Smooth muscle cell (in vitro differentiated cells): ENCODE results near the gene CTIF. TPM values are rescaled to one million over a fixed set of nuclear protein-coding genes. Genes with fewer than 3 reads are reported as not detected.

ENCODE experiments used
- DNase-seq: peaks from one replicate; lab custom pipeline; 2025; ENCODE audit not compliant: unreplicated experiment; lab: John Stamatoyannopoulos, UW
- H2AFZ ChIP-seq: fragments of 200-600 bp; sonication (generic); 2 replicates; pipeline ENCODE4 v1.6.0; 2016; ENCODE audit warnings: antibody characterized with exemption, low read depth, mild to moderate bottlenecking
- H3F3A ChIP-seq: fragments of 200-600 bp; sonication (generic); 2 replicates; pipeline ENCODE4 v1.6.0; 2017; ENCODE audit warnings: antibody characterized with exemption, low read depth
- H3K27ac ChIP-seq: fragments of 200-600 bp; sonication (generic); 2 replicates; pipeline ENCODE4 v1.5.1; 2016; ENCODE audit warnings: low read depth, mild to moderate bottlenecking
- H3K27me3 ChIP-seq: fragments of 200-600 bp; sonication (generic); 2 replicates; pipeline ENCODE4 v1.6.1; 2016; ENCODE audit warnings: low read depth, mild to moderate bottlenecking
- H3K36me3 ChIP-seq: fragments of 200-600 bp; sonication (generic); 2 replicates; pipeline ENCODE4 v1.5.1; 2016; ENCODE audit warnings: low read depth
- H3K4me1 ChIP-seq: fragments of 200-600 bp; sonication (generic); 2 replicates; pipeline ENCODE4 v1.5.1; 2016; ENCODE audit warnings: low read depth
- H3K4me2 ChIP-seq: fragments of 200-600 bp; sonication (generic); 2 replicates; pipeline ENCODE4 v1.6.0; 2016; ENCODE audit warnings: mild to moderate bottlenecking
- H3K4me3 ChIP-seq: fragments of 200-600 bp; sonication (generic); 2 replicates; pipeline ENCODE4 v1.5.1; 2016; ENCODE audit warnings: mild to moderate bottlenecking
- H3K79me2 ChIP-seq: fragments of 200-600 bp; sonication (generic); 2 replicates; pipeline ENCODE4 v1.6.0; 2016; ENCODE audit warnings: low read depth, mild to moderate bottlenecking
- H3K9ac ChIP-seq: fragments of 200-600 bp; sonication (generic); 2 replicates; pipeline ENCODE4 v1.6.0; 2016; ENCODE audit warnings: low read depth
- H3K9me3 ChIP-seq: fragments of 200-600 bp; sonication (generic); replicated peaks from 2 replicates; pipeline ENCODE4 v1.5.1; 2016; ENCODE audit warnings: low read depth
- H4K20me1 ChIP-seq: fragments of 200-600 bp; sonication (generic); 2 replicates; pipeline ENCODE4 v1.6.0; 2016; ENCODE audit warnings: low read depth
- WGBS: methylation state at CpG from one replicate; pipeline ENCODE4 v1.1.7; 2016; ENCODE audit warnings: low lambda C conversion rate; 5-methylcytosine and 5-hydroxymethylcytosine counted together
- polyA plus RNA-seq: library from polyadenylated mRNA; unstranded; fragments of >200 nt; fragmentation: Nextera tagmentation; extraction: Ambion mirVana; gene quantifications from 2 replicates; pipeline ENCODE4 v1.2.1, GENCODE V29; 2016
- total RNA-seq: library from RNA; depleted of rRNA; stranded (reverse); fragments of >200 nt; gene quantifications from 2 replicates; pipeline ENCODE4 v1.2.3, GENCODE V29; 2014
- TF ChIP-seq, protein P1 (sequence below): fragments of 200-600 bp; sonication (generic); IDR thresholded peaks from 2 replicates; pipeline ENCODE4 v1.5.1; 2017; ENCODE audit warnings: borderline replicate concordance, mild to moderate bottlenecking, antibody characterized with exemption; ENCODE audit not compliant: insufficient read depth, poor library complexity, severe bottlenecking

The CTIF gene
- total and polyA plus RNA-seq, 2 experiments from 2014 or later = 22.2 to 25.3 TPM

DNA sequence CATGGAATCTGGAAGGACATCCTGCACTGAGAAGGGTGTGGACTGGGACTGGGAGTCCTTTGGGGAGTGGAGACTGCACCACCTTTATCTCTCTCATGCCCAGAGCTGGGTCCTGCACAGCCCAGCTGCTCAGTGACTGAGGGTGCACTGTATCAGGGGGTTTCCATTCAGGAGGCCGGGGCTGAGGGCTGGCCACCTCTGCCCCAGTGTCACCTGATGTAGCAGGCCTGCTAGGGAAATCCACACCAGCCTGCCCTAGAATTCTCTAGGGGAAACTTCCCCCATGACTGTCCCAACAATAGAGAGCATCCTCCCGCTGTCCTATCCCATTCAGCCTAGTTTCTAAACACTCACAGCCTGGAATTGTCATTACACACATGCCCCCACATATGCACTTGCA is 116.7 kb downstream of the CTIF start:
- no peaks in the 10 kb centered on the region for H3K36me3 ChIP-seq
- H3K4me2 ChIP-seq = no peak overlapping the region
- peaks cover 54% of the 10 kb centered on the region for H4K20me1 ChIP-seq
- no peaks in the 10 kb centered on the region for H3K79me2 ChIP-seq
- H3K27me3 ChIP-seq = no peaks in the 10 kb centered on the region
- no peaks in the 10 kb centered on the region for H3K9me3 ChIP-seq
- H3K4me3 ChIP-seq = no peak overlapping the region
- no peak for DNase-seq
- 93% methylated on average over 2 of the region's 2 CpGs for WGBS
- no peak overlapping the region for H3K9ac ChIP-seq
- peaks cover 6% of the 10 kb centered on the region for H3K4me1 ChIP-seq
- no peak overlapping the region for H2AFZ ChIP-seq
- H3K27ac ChIP-seq = no peak overlapping the region
- no peaks in the 10 kb centered on the region for H3F3A ChIP-seq
- TF ChIP-seq, protein P1, sequence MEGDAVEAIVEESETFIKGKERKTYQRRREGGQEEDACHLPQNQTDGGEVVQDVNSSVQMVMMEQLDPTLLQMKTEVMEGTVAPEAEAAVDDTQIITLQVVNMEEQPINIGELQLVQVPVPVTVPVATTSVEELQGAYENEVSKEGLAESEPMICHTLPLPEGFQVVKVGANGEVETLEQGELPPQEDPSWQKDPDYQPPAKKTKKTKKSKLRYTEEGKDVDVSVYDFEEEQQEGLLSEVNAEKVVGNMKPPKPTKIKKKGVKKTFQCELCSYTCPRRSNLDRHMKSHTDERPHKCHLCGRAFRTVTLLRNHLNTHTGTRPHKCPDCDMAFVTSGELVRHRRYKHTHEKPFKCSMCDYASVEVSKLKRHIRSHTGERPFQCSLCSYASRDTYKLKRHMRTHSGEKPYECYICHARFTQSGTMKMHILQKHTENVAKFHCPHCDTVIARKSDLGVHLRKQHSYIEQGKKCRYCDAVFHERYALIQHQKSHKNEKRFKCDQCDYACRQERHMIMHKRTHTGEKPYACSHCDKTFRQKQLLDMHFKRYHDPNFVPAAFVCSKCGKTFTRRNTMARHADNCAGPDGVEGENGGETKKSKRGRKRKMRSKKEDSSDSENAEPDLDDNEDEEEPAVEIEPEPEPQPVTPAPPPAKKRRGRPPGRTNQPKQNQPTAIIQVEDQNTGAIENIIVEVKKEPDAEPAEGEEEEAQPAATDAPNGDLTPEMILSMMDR = no peak

DNA sequence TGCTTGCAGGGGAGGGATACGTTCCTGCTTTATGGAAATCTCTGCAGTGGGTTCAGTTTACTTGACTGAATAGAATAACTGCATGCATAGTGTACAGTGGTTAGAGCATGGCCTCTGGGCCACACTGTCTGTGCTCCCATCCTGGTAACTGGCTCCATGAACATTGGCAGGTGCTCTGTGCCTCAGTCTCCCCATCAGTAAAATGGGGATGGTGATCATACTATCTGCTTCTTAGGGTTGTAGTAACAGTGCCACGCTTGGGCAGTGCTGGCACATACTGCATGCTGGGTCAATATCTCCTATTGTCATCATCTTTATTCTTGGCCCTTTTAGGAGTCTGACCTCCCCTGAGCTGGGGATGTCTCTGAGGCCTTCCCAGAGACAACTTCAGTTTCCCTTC is 117.3 kb downstream of the CTIF start:
- no peaks in the 10 kb centered on the region for H3K36me3 ChIP-seq
- H3K27me3 ChIP-seq = no peaks in the 10 kb centered on the region
- H3K4me2 ChIP-seq = no peak overlapping the region
- no peaks in the 10 kb centered on the region for H3K9me3 ChIP-seq
- no peak overlapping the region for H3K9ac ChIP-seq
- TF ChIP-seq, protein P1 = no peak
- DNase-seq = no peak
- no peaks in the 10 kb centered on the region for H3K79me2 ChIP-seq
- no peak overlapping the region for H3K4me3 ChIP-seq
- peaks cover 61% of the 10 kb centered on the region for H4K20me1 ChIP-seq
- no peak overlapping the region for H2AFZ ChIP-seq
- WGBS = 100% methylated on average over 2 of the region's 2 CpGs
- H3F3A ChIP-seq = no peaks in the 10 kb centered on the region
- H3K27ac ChIP-seq = no peak overlapping the region
- H3K4me1 ChIP-seq = peaks cover 6% of the 10 kb centered on the region

DNA sequence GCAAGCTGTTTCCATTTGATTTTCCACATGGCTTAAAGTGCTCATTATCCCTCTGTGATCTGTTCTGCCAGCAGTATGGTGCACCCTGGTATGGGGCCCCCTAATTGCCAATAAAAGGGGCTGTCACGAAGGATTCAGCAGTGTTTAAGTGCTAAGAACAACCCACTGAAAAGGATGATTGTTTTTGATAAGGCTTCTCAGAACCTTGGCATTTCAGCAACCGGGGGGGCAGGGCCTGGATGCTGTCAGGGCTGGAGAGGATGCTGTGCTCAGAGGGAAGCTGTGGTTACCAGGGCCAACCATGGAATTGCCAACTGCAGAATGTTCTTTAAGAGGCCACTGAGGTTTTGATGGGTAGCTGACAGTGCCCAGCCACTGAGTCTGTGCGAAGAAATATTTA is 117.8 kb downstream of the CTIF start:
- no peaks in the 10 kb centered on the region for H3K79me2 ChIP-seq
- no peak overlapping the region for H3K4me2 ChIP-seq
- TF ChIP-seq, protein P1 = no peak
- H3K9ac ChIP-seq = no peak overlapping the region
- no peaks in the 10 kb centered on the region for H3K9me3 ChIP-seq
- no peaks in the 10 kb centered on the region for H3K27me3 ChIP-seq
- no peak overlapping the region for H3K27ac ChIP-seq
- H2AFZ ChIP-seq = no peak overlapping the region
- DNase-seq = no peak
- 65% methylated on average over 3 of the region's 3 CpGs for WGBS
- H3K36me3 ChIP-seq = no peaks in the 10 kb centered on the region
- no peak overlapping the region for H3K4me3 ChIP-seq
- H3F3A ChIP-seq = no peaks in the 10 kb centered on the region
- peaks cover 65% of the 10 kb centered on the region for H4K20me1 ChIP-seq
- H3K4me1 ChIP-seq = peaks cover 6% of the 10 kb centered on the region

DNA sequence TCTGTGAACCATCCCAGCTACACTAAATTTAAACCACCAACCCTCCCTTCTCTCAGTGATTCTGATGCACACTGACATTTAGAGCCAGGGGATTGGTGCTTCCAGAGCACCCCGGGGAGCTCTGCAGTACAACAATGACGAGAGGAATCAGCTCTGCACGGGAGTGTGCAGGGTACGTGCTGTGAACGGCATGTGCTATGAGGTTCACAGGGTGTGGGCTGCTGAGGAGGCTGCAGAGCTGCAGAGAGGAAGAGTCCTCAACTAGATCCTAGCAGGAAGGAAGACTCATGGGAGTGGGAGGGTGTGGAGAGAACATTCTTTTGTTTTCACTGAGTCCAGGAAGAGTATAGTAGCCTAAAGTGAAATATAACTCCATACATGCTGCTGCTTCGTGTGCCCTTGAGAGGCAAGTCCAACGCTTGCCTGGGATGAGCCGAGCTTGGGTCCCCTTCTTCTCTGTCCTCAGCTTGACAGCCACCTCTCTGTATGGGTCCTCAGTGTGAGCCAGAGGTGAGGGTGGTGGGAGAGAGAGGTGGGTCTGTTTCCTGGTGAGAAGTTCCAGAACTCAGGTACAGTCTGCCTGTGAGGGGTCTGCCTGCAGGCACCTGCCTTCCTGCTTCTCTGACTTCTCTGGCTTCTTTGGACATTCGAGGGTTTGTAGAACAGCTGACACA is 118.8 kb downstream of the CTIF start:
- peaks cover 9% of the 10 kb centered on the region for H3K4me1 ChIP-seq
- TF ChIP-seq, protein P1 = no peak
- no peaks in the 10 kb centered on the region for H3K27me3 ChIP-seq
- no peaks in the 10 kb centered on the region for H3F3A ChIP-seq
- no peak overlapping the region for H3K4me3 ChIP-seq
- no peaks in the 10 kb centered on the region for H3K36me3 ChIP-seq
- no peaks in the 10 kb centered on the region for H3K79me2 ChIP-seq
- DNase-seq = no peak
- H3K9me3 ChIP-seq = no peaks in the 10 kb centered on the region
- peaks cover 75% of the 10 kb centered on the region for H4K20me1 ChIP-seq
- H3K27ac ChIP-seq = no peak overlapping the region
- 91% methylated on average over 9 of the region's 9 CpGs for WGBS
- no peak overlapping the region for H2AFZ ChIP-seq
- H3K9ac ChIP-seq = no peak overlapping the region
- H3K4me2 ChIP-seq = no peak overlapping the region
